Vagina (tissue), 2 donors: ENCODE data around the gene KAZN. TPM values are rescaled to one million over a fixed set of nuclear protein-coding genes. Genes with fewer than 3 reads are reported as not detected.

Experiments
- DNase-seq, 2 donors: peaks; one replicate each; pipeline ENCODE4 v3.0.0-alpha.2; 2017; ENCODE audit errors: extremely low spot score in 2 of 2
- H3K27ac ChIP-seq: fragments of 200-600 bp; sonication (generic); one replicate; pipeline ENCODE4 v1.5.1; 2019
- H3K27me3 ChIP-seq: fragments of 200-600 bp; sonication (generic); one replicate; pipeline ENCODE4 v1.5.1; 2019
- H3K36me3 ChIP-seq, 2 donors: fragments of 200-600 bp; sonication (generic); one replicate each; pipeline ENCODE4 v1.5.1; 2017 to 2019
- H3K4me1 ChIP-seq: fragments of 200-600 bp; sonication (generic); one replicate; pipeline ENCODE4 v1.5.1; 2019
- H3K4me3 ChIP-seq, 2 donors: fragments of 200-600 bp; sonication (generic); 1 replicate in 1 of 2; 2 replicates in 1 of 2; pipeline ENCODE4 v1.5.1; 2016 to 2019
- H3K9me3 ChIP-seq: fragments of 200-600 bp; sonication (generic); one replicate; pipeline ENCODE4 v1.5.1; 2019
- POLR2A ChIP-seq, 2 donors: fragments of 450-650 bp; IDR thresholded peaks; one replicate each; pipeline ENCODE4 v1.6.1; 2017; ENCODE audit warnings: antibody characterized with exemption in 2 of 2, mild to moderate bottlenecking in 2 of 2, moderate library complexity in 2 of 2
- POLR2AphosphoS5 ChIP-seq, 2 donors: sonication (generic); formaldehyde crosslinking; IDR thresholded peaks; one replicate each; pipeline ENCODE4 v1.9.0; 2017; ENCODE audit warnings: antibody characterized with exemption in 2 of 2, mild to moderate bottlenecking in 2 of 2, low read depth in 1 of 2; ENCODE audit not compliant: insufficient read depth in 1 of 2
- intact Hi-C: fragments of 100-400 bp; cut with DNase I; formaldehyde crosslinking; loops from one replicate; pipeline ENCODE4 v1.15.1; 2023
- total RNA-seq: library from RNA; depleted of rRNA; stranded (reverse); fragments of >200 nt; gene quantifications from one replicate; pipeline ENCODE4 v1.2.3, GENCODE V29; 2016
- TF ChIP-seq, protein P1 (sequence below), 3 experiments: fragments of 450-650 bp in 2 of 3; fragments of 200-600 bp in 1 of 3; sonication (generic) in 1 of 3; IDR thresholded peaks; one replicate each; pipeline ENCODE4 v1.5.1; 2017 to 2019; ENCODE audit warnings: antibody characterized with exemption in 3 of 3, mild to moderate bottlenecking in 2 of 3, moderate library complexity in 2 of 3

KAZN gene
- total RNA-seq, 1 donor from 2014 or later, result 29.5 TPM

DNA sequence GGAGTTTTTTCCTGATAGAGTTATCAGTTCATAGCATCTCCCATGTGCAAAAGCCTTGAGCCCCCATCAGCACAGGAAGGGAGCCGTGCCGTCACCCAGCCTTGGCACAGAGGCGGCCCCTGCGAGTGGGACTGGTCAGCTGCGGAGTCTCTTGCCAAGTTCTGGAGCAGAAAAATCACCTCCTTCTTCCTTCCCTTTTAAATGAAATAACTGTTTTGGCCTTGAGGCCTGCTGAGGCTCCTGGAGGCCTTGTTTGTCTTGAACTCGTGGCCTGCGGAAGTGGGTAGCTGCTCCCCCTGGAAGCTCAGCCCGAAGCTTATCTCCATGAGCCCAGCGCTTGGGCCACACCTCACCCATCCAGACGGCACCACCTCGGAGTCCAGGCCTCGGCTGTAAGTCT is 409.4 kb downstream of the KAZN start:
- intact Hi-C loops, result no loop called here

GRCh38 chr1:15008783-15009729 is 410.6 kb downstream of the KAZN start:
- Histone ChIP-seq H3K36me3 (no peaks in the 10 kb centered on the region), H3K27ac (no peak overlapping the region), H3K9me3 (no peaks in the 10 kb centered on the region), H3K27me3 (no peaks in the 10 kb centered on the region), H3K4me1 (peaks cover 5% of the 10 kb centered on the region), H3K4me3 (no peak overlapping the region)
- TF ChIP-seq, protein P1, sequence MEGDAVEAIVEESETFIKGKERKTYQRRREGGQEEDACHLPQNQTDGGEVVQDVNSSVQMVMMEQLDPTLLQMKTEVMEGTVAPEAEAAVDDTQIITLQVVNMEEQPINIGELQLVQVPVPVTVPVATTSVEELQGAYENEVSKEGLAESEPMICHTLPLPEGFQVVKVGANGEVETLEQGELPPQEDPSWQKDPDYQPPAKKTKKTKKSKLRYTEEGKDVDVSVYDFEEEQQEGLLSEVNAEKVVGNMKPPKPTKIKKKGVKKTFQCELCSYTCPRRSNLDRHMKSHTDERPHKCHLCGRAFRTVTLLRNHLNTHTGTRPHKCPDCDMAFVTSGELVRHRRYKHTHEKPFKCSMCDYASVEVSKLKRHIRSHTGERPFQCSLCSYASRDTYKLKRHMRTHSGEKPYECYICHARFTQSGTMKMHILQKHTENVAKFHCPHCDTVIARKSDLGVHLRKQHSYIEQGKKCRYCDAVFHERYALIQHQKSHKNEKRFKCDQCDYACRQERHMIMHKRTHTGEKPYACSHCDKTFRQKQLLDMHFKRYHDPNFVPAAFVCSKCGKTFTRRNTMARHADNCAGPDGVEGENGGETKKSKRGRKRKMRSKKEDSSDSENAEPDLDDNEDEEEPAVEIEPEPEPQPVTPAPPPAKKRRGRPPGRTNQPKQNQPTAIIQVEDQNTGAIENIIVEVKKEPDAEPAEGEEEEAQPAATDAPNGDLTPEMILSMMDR (IDR thresholded peaks at IDR 0.05), result no peak
- no peak for TF ChIP-seq POLR2AphosphoS5 (IDR thresholded peaks at IDR 0.05; ENCODE audit: insufficient read depth in 1 of 2, low read depth in 1 of 2)
- no peak for TF ChIP-seq POLR2A (IDR thresholded peaks at IDR 0.05)
- DNase-seq, result no peak
- intact Hi-C loops, result no loop called here

More for the DNA sequence above, 409.4 kb downstream of the KAZN start:
- Histone ChIP-seq H3K36me3 (no peaks in the 10 kb centered on the region), H3K4me3 (no peak overlapping the region), H3K4me1 (peaks cover 5% of the 10 kb centered on the region), H3K27me3 (no peaks in the 10 kb centered on the region), H3K9me3 (no peaks in the 10 kb centered on the region), H3K27ac (peak overlapping the region; percentile 10)
- no peak for DNase-seq
- TF ChIP-seq, protein P1 (IDR thresholded peaks at IDR 0.05), result no peak
- peak in 1 of 2 donors; percentile 29 for TF ChIP-seq POLR2AphosphoS5 (IDR thresholded peaks at IDR 0.05; ENCODE audit: insufficient read depth in 1 of 2, low read depth in 1 of 2)

- no peak for DNase-seq
- Histone ChIP-seq H3K9me3 (no peaks in the 10 kb centered on the region), H3K27me3 (no peaks in the 10 kb centered on the region), H3K4me1 (no peaks in the 10 kb centered on the region), H3K36me3 (no peaks in the 10 kb centered on the region), H3K4me3 (no peak overlapping the region), H3K27ac (no peak overlapping the region)
- intact Hi-C loops, result no loop called here
- TF ChIP-seq, protein P1 (IDR thresholded peaks at IDR 0.05), result no peak
These were observed 412.7 kb downstream of the KAZN start for GRCh38 chr1:15011160-15011559.

DNA sequence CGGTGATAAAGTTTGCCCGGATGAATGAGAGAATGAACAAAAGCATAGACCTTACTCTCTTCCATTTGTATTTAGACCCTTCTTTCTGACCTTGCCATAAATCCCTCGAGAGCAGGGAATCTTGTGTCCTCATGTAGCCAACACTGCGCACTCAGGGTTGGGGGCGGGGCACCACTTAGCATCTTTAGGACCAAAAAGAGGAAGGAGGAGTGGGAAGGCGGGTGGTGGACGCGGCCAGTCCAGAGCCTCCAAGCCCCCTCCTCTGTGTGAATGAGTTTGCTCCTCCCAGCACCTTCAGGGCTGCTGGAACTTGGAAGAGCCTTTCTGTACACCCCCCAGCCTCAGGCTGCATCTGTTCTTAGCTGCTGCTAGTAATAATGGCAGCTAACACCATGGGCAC is 413.2 kb downstream of the KAZN start:
- no peak overlapping the region for H3K27ac ChIP-seq
- DNase-seq, result no peak
- no peaks in the 10 kb centered on the region for H3K4me1 ChIP-seq
- no peaks in the 10 kb centered on the region for H3K27me3 ChIP-seq
- TF ChIP-seq POLR2A (IDR thresholded peaks at IDR 0.05) (no peak), POLR2AphosphoS5 (IDR thresholded peaks at IDR 0.05; ENCODE audit: insufficient read depth in 1 of 2, low read depth in 1 of 2) (no peak)
- TF ChIP-seq, protein P1 (IDR thresholded peaks at IDR 0.05), result no peak
- intact Hi-C loops, result no loop called here
- no peak overlapping the region for H3K4me3 ChIP-seq
- no peaks in the 10 kb centered on the region for H3K36me3 ChIP-seq
- H3K9me3 ChIP-seq, result no peaks in the 10 kb centered on the region

DNA sequence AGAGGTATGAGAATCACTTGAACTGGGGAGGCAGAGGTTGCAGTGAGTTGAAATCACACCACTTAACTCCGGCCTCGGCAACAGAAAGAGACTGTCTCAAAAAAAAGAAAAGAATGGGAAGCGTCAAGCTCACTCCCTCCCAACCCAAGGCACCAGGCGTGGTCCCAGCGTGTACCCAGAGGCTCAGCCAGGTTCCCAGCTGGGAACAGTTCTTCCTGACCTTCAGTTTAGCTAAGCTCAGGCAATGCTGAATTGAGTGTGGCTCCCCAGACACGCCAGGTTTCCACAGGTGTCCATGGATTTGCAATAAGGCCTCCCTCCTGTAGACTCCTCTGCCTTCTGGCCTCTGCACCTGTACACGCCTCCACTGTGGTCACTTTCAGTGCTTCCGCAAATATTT is 414.3 kb downstream of the KAZN start:
- intact Hi-C loops, result no loop called here
- TF ChIP-seq, protein P1 (IDR thresholded peaks at IDR 0.05), result no peak
- H3K9me3 ChIP-seq, result no peaks in the 10 kb centered on the region
- no peaks in the 10 kb centered on the region for H3K36me3 ChIP-seq
- no peak overlapping the region for H3K4me3 ChIP-seq
- H3K4me1 ChIP-seq, result no peaks in the 10 kb centered on the region
- DNase-seq, result no peak
- H3K27me3 ChIP-seq, result no peaks in the 10 kb centered on the region
- no peak overlapping the region for H3K27ac ChIP-seq
